Liver (tissue), 9 donors: ENCODE measurements around the gene GRIA1. TPM values are rescaled to one million over a fixed set of nuclear protein-coding genes. Genes with fewer than 3 reads are reported as not detected.
"Not testable (repeated sequence)": the region's sequence is repeated elsewhere in the genome, so short reads cannot be mapped to it uniquely, and the experiment has no call there.

Experiments used
- DNase-seq: peaks from one replicate; pipeline ENCODE4 v3.0.0-alpha.2; 2017; ENCODE audit warnings: low spot score
- H3K27ac ChIP-seq, 2 donors: one replicate each; pipeline ENCODE4 v1.7.0; 2013; ENCODE audit warnings: inconsistent platforms in 2 of 2, low read length in 2 of 2, control low read depth in 1 of 2, low read depth in 1 of 2, mild to moderate bottlenecking in 1 of 2
- H3K27me3 ChIP-seq, 4 donors: one replicate each; pipeline versions ENCODE4 v1.6.1 to v1.7.0; 2013; ENCODE audit warnings: low read length in 3 of 4, inconsistent platforms in 1 of 4, mild to moderate bottlenecking in 1 of 4, moderate library complexity in 1 of 4; ENCODE audit not compliant: control insufficient read depth in 4 of 4, insufficient read depth in 4 of 4
- H3K36me3 ChIP-seq, 4 donors: one replicate each; pipeline versions ENCODE4 v1.6.1 to v1.7.0; 2013; ENCODE audit warnings: low read length in 3 of 4, mild to moderate bottlenecking in 3 of 4, low read depth in 1 of 4, moderate library complexity in 1 of 4; ENCODE audit not compliant: control insufficient read depth in 4 of 4, insufficient read depth in 3 of 4
- H3K4me1 ChIP-seq, 4 donors: one replicate each; pipeline versions ENCODE4 v1.6.1 to v1.7.0; 2013; ENCODE audit warnings: low read length in 3 of 4, mild to moderate bottlenecking in 3 of 4, moderate library complexity in 1 of 4; ENCODE audit not compliant: control insufficient read depth in 4 of 4, insufficient read depth in 4 of 4
- H3K4me3 ChIP-seq, 3 donors: one replicate each; pipeline versions ENCODE4 v1.6.1 to v1.7.0; 2013; ENCODE audit warnings: low read length in 3 of 3, control low read depth in 1 of 3, low read depth in 1 of 3, mild to moderate bottlenecking in 1 of 3
- H3K9ac ChIP-seq, 2 donors: one replicate each; pipeline ENCODE4 v1.7.0; 2013; ENCODE audit warnings: low read length in 2 of 2, mild to moderate bottlenecking in 2 of 2, moderate library complexity in 2 of 2, control low read depth in 1 of 2, low read depth in 1 of 2
- H3K9me3 ChIP-seq, 4 donors: one replicate each; pipeline versions ENCODE4 v1.6.1 to v1.7.0; 2013; ENCODE audit warnings: low read length in 3 of 4; ENCODE audit not compliant: control insufficient read depth in 4 of 4
- ATF3 ChIP-seq: IDR thresholded peaks from 2 replicates; pipeline ENCODE4 v1.6.1; 2016; ENCODE audit warnings: antibody characterized with exemption
- EGR1 ChIP-seq, 2 donors: IDR thresholded peaks; 2 replicates each; pipeline ENCODE4 v1.6.1; 2016 to 2018; ENCODE audit warnings: antibody characterized with exemption in 2 of 2, low read depth in 2 of 2
- FOXA1 ChIP-seq: IDR thresholded peaks from 2 replicates; pipeline ENCODE4 v1.6.1; 2016; ENCODE audit warnings: antibody characterized with exemption
- FOXA2 ChIP-seq: IDR thresholded peaks from 2 replicates; pipeline ENCODE4 v1.6.1; 2016; ENCODE audit warnings: antibody characterized with exemption
- GABPA ChIP-seq, 2 donors: IDR thresholded peaks in 1 of 2; conservative IDR thresholded peaks in 1 of 2; 2 replicates each; pipeline ENCODE4 v1.6.1; 2016; ENCODE audit warnings: antibody characterized with exemption in 2 of 2, mild to moderate bottlenecking in 1 of 2, moderate library complexity in 1 of 2
- HNF4G ChIP-seq: IDR thresholded peaks from 2 replicates; pipeline ENCODE4 v1.6.1; 2016; ENCODE audit warnings: antibody characterized with exemption
- JUND ChIP-seq, 2 donors: IDR thresholded peaks; 2 replicates each; pipeline ENCODE4 v1.6.1; 2016; ENCODE audit warnings: antibody characterized with exemption in 2 of 2
- MAX ChIP-seq: IDR thresholded peaks from 2 replicates; pipeline ENCODE4 v1.6.1; 2016; ENCODE audit warnings: antibody characterized with exemption
- NR2F2 ChIP-seq: IDR thresholded peaks from 2 replicates; pipeline ENCODE4 v1.6.1; 2016; ENCODE audit warnings: antibody characterized with exemption
- RAD21 ChIP-seq, 2 donors: IDR thresholded peaks; 2 replicates each; pipeline ENCODE4 v1.6.1; 2016; ENCODE audit warnings: antibody characterized with exemption in 2 of 2, mild to moderate bottlenecking in 2 of 2
- REST ChIP-seq: IDR thresholded peaks from 2 replicates; pipeline ENCODE4 v1.6.1; 2016; ENCODE audit warnings: antibody characterized with exemption, mild to moderate bottlenecking
- RXRA ChIP-seq, 2 donors: IDR thresholded peaks; 2 replicates each; pipeline ENCODE4 v1.6.1; 2017 to 2018; ENCODE audit warnings: antibody characterized with exemption in 2 of 2, mild to moderate bottlenecking in 1 of 2
- SP1 ChIP-seq: IDR thresholded peaks from 2 replicates; pipeline ENCODE4 v1.6.1; 2018; ENCODE audit warnings: antibody characterized with exemption, mild to moderate bottlenecking
- YY1 ChIP-seq: IDR thresholded peaks from 2 replicates; pipeline ENCODE4 v1.6.1; 2016; ENCODE audit warnings: antibody characterized with exemption, mild to moderate bottlenecking
- WGBS: extraction: QIAGEN DNeasy Blood & Tissue Kit; methylation state at CpG from one replicate; pipeline ENCODE4 v1.1.7; 2013; 5-methylcytosine and 5-hydroxymethylcytosine counted together
- polyA plus RNA-seq, 2 donors: library from polyadenylated mRNA; stranded (reverse) in 1 of 2; unstranded in 1 of 2; fragments of 200-250 nt in 1 of 2; fragments of >200 nt in 1 of 2; fragmentation: Nextera tagmentation in 1 of 2; extraction: Ambion mirVana in 1 of 2; gene quantifications; one replicate each; pipeline versions ENCODE4 v1.2.1 to v1.2.3, GENCODE V29; 2013 to 2015
- total RNA-seq, 2 donors: library from RNA; depleted of rRNA; stranded (reverse); fragments of >200 nt; gene quantifications; one replicate each; pipeline ENCODE4 v1.2.3, GENCODE V29; 2014
- TF ChIP-seq, protein P1 (sequence below): fragments of 150-350 bp; IDR thresholded peaks from 2 replicates; pipeline ENCODE4 v1.5.1; 2017; ENCODE audit warnings: improper control_type of control experiment, low read depth, low read length; ENCODE audit not compliant: missing input control
- TF ChIP-seq, protein P2 (sequence below): IDR thresholded peaks from 2 replicates; pipeline ENCODE4 v1.6.1; 2016; ENCODE audit warnings: antibody characterized with exemption
- donor health status: healthy.
- donor health status: healthy.
- donor health status: healthy.
- donor health status: healthy.
- donor health status: healthy.

GRIA1 gene
- total and polyA plus RNA-seq, 4 donors: 0.08 TPM; not detected in 3

DNA sequence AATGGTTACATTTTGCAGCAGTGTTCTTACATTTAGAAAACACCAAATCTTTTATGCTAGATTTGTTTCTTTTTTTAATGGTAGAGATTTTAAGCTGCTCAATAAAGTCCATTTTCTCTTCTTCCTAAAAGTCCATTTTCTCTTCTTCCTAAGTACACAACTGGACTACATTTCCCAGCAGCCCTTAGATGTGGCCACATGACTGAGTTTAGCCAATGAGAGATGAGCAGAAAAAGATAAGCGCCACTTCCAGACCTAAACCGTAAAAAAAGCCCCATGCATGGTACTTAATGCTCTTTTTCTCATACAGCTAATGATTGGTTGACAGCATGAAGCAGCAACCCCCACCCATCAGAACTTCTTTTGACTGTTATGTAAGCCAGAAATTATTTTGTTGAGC lies 341.5 kb downstream of the GRIA1 start:
- Histone ChIP-seq H3K36me3 (no peaks in the 10 kb centered on the region), H3K9me3 (peaks cover 0 to 5% (median 1%) of the 10 kb centered on the region in 4 donors), H3K4me1 (no peaks in the 10 kb centered on the region), H3K27ac (no peak overlapping the region), H3K9ac (no peak overlapping the region), H3K4me3 (no peak overlapping the region), H3K27me3 (peaks cover 0 to 2% (median 0%) of the 10 kb centered on the region in 4 donors)
- no peak for DNase-seq
- 58% methylated on average over 2 of the region's 2 CpGs for WGBS
- TF ChIP-seq SP1: no peak
- TF ChIP-seq, protein P1, sequence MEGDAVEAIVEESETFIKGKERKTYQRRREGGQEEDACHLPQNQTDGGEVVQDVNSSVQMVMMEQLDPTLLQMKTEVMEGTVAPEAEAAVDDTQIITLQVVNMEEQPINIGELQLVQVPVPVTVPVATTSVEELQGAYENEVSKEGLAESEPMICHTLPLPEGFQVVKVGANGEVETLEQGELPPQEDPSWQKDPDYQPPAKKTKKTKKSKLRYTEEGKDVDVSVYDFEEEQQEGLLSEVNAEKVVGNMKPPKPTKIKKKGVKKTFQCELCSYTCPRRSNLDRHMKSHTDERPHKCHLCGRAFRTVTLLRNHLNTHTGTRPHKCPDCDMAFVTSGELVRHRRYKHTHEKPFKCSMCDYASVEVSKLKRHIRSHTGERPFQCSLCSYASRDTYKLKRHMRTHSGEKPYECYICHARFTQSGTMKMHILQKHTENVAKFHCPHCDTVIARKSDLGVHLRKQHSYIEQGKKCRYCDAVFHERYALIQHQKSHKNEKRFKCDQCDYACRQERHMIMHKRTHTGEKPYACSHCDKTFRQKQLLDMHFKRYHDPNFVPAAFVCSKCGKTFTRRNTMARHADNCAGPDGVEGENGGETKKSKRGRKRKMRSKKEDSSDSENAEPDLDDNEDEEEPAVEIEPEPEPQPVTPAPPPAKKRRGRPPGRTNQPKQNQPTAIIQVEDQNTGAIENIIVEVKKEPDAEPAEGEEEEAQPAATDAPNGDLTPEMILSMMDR: no peak
- no peak for TF ChIP-seq FOXA2
- TF ChIP-seq RXRA (IDR thresholded peaks at IDR 0.05): no peak
- no peak for TF ChIP-seq REST
- no peak for TF ChIP-seq GABPA (IDR thresholded peaks at IDR 0.05 in 1 of 2, conservative IDR thresholded peaks at IDR 0.05 in 1 of 2)
- no peak for TF ChIP-seq JUND (IDR thresholded peaks at IDR 0.05)
- TF ChIP-seq RAD21 (IDR thresholded peaks at IDR 0.05): no peak
- TF ChIP-seq EGR1 (IDR thresholded peaks at IDR 0.05; ENCODE audit: low read depth in 2 of 2): no peak
- TF ChIP-seq NR2F2: no peak
- TF ChIP-seq FOXA1: no peak
- no peak for TF ChIP-seq MAX
- TF ChIP-seq HNF4G: no peak

DNA sequence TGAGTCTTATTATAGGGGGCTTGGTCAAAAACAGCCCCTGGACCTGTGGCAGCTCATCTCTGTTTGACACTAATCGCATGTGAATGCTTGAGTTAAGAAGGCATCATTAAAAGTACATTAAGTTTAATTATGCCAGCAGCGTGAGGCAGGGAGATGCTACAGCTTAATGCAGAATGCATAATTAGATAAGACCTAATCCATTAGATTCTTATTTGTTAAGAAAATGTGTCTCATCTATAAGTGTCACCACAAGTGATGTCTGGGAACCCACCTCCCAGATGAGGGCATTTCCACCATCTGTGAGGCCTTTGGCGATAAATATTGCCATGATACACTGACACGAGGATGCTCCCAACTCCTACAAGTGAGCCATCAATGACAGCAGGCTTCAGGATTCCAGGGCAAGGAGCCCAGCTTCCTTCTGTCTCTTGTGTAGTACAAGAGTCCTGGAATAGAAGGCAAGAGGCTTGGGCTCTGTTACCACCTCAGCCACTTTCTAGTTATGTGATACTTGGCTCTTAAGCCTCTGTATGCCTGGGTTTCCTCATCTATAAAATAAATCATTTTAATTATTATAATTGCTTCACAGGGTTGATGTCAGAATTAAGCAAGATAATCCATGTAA lies 345.5 kb downstream of the GRIA1 start:
- Histone ChIP-seq H3K9me3 (no peaks in the 10 kb centered on the region), H3K27me3 (no peaks in the 10 kb centered on the region), H3K4me3 (no peak overlapping the region), H3K9ac (no peak overlapping the region), H3K4me1 (no peaks in the 10 kb centered on the region), H3K27ac (no peak overlapping the region), H3K36me3 (no peaks in the 10 kb centered on the region)
- TF ChIP-seq ATF3 (no peak), SP1 (no peak), FOXA2 (no peak), RAD21 (IDR thresholded peaks at IDR 0.05) (no peak), EGR1 (IDR thresholded peaks at IDR 0.05; ENCODE audit: low read depth in 2 of 2) (no peak), YY1 (no peak), MAX (no peak)
- TF ChIP-seq, protein P1: no peak
- TF ChIP-seq, protein P2, sequence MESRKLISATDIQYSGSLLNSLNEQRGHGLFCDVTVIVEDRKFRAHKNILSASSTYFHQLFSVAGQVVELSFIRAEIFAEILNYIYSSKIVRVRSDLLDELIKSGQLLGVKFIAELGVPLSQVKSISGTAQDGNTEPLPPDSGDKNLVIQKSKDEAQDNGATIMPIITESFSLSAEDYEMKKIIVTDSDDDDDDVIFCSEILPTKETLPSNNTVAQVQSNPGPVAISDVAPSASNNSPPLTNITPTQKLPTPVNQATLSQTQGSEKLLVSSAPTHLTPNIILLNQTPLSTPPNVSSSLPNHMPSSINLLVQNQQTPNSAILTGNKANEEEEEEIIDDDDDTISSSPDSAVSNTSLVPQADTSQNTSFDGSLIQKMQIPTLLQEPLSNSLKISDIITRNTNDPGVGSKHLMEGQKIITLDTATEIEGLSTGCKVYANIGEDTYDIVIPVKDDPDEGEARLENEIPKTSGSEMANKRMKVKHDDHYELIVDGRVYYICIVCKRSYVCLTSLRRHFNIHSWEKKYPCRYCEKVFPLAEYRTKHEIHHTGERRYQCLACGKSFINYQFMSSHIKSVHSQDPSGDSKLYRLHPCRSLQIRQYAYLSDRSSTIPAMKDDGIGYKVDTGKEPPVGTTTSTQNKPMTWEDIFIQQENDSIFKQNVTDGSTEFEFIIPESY: no peak
- no peak for DNase-seq
- 80% methylated on average over 4 of the region's 4 CpGs for WGBS

- H3K27ac ChIP-seq, H3K9me3 ChIP-seq, H3K36me3 ChIP-seq, H3K27me3 ChIP-seq, H3K4me3 ChIP-seq, H3K9ac ChIP-seq, H3K4me1 ChIP-seq, DNase-seq: not testable (repeated sequence)
- WGBS: 75% methylated on average over 6 of the region's 6 CpGs
Measured at GRCh38 chr5:153849303-153850113, 359.0 kb downstream of the GRIA1 start.
